Measurements from ENCODE around the gene ING5. TPM values are rescaled to one million over a fixed set of nuclear protein-coding genes. Genes with fewer than 3 reads are reported as not detected.
"Not testable (repeated sequence)": the region's sequence is repeated elsewhere in the genome, so short reads cannot be mapped to it uniquely, and the experiment has no call there.

The ING5 gene
- total RNA-seq, 1 donor from 2014 or later, result 32.4 TPM

- DNase-seq, result no peak
Observed at GRCh38 chr2:241739177-241739576, 37.3 kb downstream of the ING5 start.

DNA sequence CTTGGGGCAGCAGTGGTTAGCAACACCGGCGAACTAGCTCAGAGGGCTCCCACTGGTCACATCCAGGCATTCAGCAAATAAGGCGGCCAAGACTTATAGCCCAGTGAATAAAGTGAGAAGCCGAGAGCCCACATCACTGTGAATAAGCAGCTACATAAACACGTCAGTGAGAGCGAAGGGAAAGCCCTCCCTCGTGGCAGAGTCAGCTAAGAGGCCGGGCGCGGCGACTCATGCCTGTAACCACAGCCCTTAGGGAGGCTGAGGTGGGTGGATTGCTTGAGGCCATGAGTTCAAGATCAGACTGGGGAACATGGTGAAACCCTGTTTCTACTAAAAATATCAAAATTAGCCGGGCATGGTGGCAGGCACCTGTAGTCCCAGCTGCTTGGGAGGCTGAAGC is 37.8 kb downstream of the ING5 start:
- no peak for DNase-seq

DNA sequence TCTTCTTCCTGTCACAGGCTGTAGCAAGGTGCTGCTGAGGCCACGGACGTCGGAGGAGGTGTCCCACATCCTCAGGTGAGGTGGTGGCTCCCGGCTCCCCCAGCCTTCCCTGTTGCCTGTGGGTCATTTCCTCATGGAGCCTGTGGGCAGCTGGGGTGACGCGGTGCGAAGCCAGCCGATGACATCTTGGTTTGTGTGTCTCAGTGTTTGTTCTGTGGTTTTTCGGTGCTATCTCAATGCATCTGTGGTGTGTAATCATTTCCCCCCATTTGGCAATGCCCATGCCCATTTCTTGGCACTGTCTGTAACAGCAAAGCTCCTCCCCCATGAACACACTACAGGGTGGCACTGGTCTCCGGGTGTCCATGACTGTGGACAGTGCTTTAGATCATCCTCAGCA is 39.2 kb downstream of the ING5 start:
- no peak for DNase-seq

DNA sequence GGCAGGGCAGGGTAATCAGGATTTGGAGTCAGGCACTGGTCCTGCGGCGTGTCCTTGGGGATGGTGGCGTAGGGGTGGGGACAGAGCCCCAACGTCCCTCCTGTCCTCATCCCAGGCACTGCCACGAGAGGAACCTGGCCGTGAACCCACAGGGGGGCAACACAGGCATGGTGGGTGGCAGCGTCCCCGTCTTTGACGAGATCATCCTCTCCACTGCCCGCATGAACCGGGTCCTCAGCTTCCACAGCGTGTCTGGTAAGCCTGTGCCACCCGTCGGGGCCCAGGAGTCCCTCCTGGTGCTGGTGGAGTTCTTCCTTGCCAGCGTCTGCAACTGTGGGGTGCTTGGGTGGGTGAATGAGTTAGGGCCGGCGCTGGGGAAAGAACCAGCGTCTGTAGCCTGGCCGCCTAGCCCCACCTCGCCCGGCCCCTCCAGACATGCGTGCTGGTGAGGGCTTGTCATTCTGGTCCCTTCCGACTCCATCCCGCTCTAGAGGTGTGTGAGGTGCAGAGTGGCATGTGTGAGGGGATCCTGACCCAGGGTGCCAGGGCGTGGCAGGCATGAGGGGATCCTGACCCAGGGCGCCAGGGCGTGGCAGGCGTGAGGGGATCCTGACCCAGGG is 40.6 kb downstream of the ING5 start:
- DNase-seq, result no peak

- DNase-seq, result not testable (repeated sequence)
Observed at GRCh38 chr2:241743008-241743407, 41.2 kb downstream of the ING5 start.

- no peak for DNase-seq
Observed at GRCh38 chr2:241743620-241744019, 41.8 kb downstream of the ING5 start.

DNA sequence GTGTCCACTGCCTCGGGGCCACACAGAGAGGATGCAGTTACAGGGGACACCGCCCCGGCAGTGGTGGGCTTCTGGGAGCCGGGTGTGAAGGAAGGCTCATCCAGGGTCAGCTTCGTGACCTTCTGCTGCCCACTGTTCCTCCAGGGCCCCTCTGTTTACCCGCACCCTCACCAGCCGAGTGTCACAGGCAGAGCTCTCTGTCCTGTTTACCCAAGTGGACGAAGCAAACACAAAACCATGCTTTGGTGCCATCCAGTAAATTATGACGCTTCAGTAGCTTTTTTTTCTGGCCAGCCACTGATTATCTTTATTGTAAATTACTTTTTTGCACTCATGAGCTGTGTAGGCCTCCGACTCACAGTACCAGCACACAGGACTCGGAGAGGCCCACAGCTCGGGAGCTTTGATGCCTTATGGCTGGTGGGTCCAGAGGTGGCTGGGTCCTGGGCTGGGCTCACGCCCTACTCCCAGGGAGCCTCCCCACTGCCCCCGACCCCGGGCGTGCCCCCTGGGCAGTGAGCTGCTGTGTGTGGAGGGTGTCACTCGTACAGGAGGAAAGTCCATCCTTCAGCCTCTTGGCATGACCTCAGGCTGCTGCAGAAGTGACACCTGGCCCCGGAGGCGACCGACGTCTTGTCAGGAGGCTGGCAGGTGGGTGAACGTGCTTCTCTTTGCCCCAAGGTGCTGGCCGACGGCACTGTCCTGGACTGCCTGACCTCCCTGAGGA is 42.4 kb downstream of the ING5 start:
- DNase-seq, result no peak

DNA sequence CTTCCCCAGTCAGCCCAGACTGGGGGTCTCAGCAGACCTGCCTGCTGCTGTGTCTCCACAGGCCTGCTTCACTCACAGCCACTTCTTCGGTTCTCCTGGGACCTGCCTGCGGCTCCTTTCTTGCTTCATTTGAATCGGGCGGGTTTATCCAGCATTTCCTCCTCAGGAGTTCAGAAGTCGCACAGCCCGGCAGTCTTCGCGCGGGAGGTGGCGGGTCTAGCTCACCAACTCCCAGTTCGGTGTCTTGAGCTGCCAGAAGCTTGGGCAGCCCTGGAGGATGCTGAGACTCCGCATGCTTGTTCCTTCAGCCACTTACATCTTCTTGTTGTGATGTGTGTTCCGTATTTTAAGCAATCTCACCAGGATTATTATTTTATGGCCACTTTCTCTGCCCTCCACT is 43.4 kb downstream of the ING5 start:
- no peak for DNase-seq

- DNase-seq, result no peak
Observed at GRCh38 chr2:241746084-241746483, 44.2 kb downstream of the ING5 start.

DNA sequence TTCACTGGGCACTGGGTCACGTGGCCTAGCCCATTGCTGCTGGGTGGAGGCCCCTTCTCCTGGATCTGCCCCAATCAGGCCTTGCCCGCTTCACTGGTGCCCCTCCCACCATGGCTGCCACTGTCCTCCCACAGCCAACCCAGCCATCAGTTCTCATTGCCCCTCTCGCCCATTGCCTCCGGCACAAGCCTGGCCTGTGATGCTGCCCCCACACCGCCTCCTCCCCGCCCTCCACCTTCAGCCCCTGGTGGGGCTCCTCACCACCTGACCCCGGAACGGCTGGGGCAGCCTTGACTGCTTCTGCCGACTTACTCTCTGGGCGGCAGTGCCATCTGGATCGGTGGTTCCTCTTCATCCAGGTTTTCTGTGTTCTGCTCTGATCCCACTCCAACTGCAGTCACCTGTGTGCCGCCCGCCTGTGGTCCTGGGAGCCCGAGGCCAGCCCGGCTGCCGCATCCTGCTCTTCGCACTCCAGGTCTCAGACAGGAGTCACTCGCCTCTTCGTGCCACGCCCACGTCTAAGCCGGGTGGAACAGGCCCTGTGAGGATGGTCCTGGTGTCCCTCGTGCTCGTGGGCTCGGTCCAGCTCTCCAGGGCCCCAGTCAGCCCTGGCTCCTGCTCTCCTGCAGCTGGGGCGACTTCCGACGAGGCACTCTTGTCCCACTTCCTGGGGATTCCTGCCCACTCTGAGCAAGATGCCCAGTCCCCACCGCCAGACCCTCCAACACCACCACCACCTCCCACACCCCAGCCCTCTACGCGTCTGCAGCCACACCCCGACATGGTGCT is 46.8 kb downstream of the ING5 start:
- DNase-seq, result no peak

DNA sequence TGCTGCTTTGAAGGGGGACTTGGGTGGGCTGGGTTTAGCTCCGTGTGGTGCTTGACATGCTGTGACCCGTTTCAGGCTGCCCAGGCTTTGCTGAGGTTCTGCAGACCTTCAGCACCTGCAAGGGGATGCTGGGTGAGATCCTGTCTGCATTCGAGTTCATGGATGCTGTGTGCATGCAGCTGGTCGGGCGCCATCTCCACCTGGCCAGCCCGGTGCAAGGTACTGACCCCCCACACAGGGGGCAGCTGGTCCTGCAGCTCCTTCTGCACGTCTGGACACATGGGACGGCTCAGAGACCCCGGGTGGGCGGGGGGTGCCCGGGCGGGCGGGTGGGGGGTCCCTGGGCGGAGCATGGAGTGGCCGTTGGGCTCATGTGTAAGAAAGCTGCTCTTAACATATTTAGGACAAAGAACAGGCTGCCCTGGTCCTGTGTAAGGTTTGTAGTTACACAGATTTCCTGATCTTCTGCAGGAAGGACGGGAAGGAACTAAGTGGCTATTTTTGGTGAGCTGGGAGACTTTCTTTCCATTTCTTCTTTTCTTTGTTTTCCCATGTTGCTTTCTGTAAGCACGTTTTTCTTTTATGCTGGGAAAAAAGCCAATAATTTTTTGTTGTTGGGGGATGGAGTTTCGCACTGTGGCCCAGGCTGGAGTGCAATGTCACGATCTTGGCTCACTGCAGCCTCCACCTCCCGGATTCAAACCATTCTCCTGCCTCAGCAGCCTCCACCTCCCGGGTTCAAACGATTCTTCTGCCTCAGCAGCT is 48.4 kb downstream of the ING5 start:
- no peak for DNase-seq

DNA sequence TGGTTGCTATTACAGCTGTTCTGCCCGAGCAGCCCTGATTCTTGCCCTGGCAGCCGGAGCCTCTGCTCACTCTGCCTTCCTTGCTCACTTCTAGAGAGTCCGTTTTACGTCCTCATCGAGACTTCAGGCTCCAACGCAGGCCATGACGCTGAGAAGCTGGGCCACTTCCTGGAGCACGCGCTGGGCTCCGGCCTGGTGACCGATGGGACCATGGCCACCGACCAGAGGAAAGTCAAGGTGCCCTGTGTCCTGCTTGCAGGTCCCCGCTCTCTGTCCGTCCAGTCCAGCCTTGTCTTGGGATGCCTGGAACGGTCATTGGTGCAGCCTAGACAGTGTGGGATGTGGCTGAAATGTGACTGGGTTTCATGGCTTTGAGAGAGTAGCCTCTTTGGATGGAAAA is 49.3 kb downstream of the ING5 start:
- DNase-seq, result no peak

DNA sequence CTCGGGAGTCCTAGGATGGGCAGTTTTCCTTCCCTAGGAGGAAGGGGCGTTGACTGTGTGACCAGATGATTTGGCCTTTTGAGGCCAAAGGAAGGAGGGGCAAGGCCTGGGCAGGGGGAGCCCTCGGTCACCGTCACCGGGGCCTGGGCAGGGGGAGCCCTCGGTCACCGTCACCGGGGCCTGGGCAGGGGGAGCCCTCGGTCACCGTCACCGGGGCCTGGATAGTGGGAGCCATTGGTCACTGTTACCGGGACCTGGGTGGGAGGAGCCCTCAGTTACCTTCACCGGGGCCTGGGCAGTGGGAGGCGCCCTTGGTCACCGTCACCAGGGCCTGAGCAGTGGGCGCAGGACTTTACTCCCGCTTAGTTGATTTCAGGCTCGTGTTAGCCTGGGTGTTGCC is 49.9 kb downstream of the ING5 start:
- no peak for DNase-seq

DNA sequence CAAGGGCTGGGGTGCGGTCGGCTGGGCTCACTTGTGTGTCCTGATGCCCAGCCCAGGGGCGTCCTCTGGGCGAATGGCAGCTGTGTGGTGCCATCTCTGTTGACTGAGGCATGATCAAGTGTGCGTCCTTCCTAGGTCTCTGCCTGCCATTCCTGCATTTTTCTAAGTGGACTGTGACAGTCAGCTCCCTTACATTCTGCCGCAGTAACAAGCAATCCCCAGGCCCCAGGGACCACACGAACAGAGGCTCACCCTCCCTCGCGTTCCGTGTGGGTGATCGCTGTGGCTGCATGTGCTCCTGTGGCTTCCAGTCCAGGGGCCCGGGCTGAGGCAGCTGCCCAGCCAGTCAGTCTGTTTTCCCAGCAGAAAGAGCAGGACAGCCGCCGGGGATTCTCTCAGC is 50.4 kb downstream of the ING5 start:
- no peak for DNase-seq

- DNase-seq, result no peak
Observed at GRCh38 chr2:241752689-241753276, 50.9 kb downstream of the ING5 start.

DNA sequence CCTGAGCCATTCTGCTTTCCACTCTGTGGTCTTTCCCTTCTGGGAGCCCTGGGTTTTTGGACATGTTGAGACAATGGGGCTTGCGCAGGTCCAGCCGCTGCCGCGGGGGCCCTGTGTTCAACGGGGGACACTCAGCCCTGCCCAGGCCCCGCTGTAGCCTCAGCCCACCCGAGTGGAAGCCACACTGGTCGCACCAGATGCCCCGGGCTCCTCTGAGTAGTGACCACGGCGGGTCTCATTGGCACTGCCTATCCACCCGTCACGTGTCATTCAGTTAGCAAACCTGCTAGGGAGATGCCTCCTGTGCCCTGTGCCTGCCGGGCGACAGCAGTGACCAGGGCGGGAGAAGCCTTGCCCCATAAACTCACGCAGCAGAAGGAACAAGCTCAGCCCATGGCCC is 51.7 kb downstream of the ING5 start:
- DNase-seq, result no peak

DNA sequence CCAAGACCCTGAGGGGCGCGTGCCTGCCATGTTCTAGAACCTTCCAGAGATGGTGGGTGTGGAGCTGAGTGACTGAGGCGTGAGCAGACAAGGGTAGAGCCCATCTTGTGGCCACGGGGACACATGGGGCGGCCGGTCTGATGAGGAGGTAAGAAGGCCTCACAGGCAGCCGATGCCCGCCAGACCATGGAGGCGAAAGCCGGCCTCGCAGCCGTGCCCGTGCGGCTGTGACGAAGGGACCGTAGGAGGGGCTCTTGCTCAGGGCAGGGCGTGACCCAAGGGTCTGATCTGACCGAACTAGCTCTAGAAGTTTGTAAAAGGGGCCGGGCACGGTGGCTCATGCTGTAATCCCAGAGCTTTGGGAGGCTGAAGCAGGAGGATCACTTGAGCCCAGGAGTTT is 52.2 kb downstream of the ING5 start:
- DNase-seq, result no peak

- no peak for DNase-seq
Observed at GRCh38 chr2:241755166-241755565, 53.3 kb downstream of the ING5 start.

DNA sequence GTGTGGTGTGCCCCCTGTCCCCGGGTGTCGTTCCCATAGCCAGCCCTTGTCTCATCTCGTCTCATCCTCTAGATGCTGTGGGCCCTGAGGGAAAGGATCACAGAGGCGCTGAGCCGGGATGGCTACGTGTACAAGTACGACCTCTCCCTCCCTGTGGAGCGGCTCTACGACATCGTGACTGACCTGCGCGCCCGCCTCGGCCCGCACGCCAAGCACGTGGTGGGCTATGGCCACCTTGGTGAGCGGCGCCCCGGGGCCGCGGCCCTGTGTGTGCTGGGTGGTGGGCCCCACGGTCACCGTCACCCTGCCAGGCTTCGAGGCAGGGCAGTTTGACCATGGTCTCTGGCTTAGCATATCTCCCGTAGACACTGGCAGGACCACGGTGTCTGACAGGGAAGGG is 53.9 kb downstream of the ING5 start:
- no peak for DNase-seq

- no peak for DNase-seq
Observed at GRCh38 chr2:241759067-241759807, 57.4 kb downstream of the ING5 start.

GRCh38 chr2:241759893-241760292 is 58.1 kb downstream of the ING5 start:
- DNase-seq, result not testable (repeated sequence)
